Liver (tissue), 9 donors: ENCODE results near the gene BICDL1. TPM values are rescaled to one million over a fixed set of nuclear protein-coding genes. Genes with fewer than 3 reads are reported as not detected.

ENCODE experiments used
- DNase-seq: peaks from one replicate; pipeline ENCODE4 v3.0.0-alpha.2; 2017; ENCODE audit warnings: low spot score
- H3K27ac ChIP-seq, 2 donors: one replicate each; pipeline ENCODE4 v1.7.0; 2013; ENCODE audit warnings: inconsistent platforms in 2 of 2, low read length in 2 of 2, control low read depth in 1 of 2, low read depth in 1 of 2, mild to moderate bottlenecking in 1 of 2
- H3K27me3 ChIP-seq, 4 donors: one replicate each; pipeline versions ENCODE4 v1.6.1 to v1.7.0; 2013; ENCODE audit warnings: low read length in 3 of 4, inconsistent platforms in 1 of 4, mild to moderate bottlenecking in 1 of 4, moderate library complexity in 1 of 4; ENCODE audit not compliant: control insufficient read depth in 4 of 4, insufficient read depth in 4 of 4
- H3K36me3 ChIP-seq, 4 donors: one replicate each; pipeline versions ENCODE4 v1.6.1 to v1.7.0; 2013; ENCODE audit warnings: low read length in 3 of 4, mild to moderate bottlenecking in 3 of 4, low read depth in 1 of 4, moderate library complexity in 1 of 4; ENCODE audit not compliant: control insufficient read depth in 4 of 4, insufficient read depth in 3 of 4
- H3K4me1 ChIP-seq, 4 donors: one replicate each; pipeline versions ENCODE4 v1.6.1 to v1.7.0; 2013; ENCODE audit warnings: low read length in 3 of 4, mild to moderate bottlenecking in 3 of 4, moderate library complexity in 1 of 4; ENCODE audit not compliant: control insufficient read depth in 4 of 4, insufficient read depth in 4 of 4
- H3K4me3 ChIP-seq, 3 donors: one replicate each; pipeline versions ENCODE4 v1.6.1 to v1.7.0; 2013; ENCODE audit warnings: low read length in 3 of 3, control low read depth in 1 of 3, low read depth in 1 of 3, mild to moderate bottlenecking in 1 of 3
- H3K9ac ChIP-seq, 2 donors: one replicate each; pipeline ENCODE4 v1.7.0; 2013; ENCODE audit warnings: low read length in 2 of 2, mild to moderate bottlenecking in 2 of 2, moderate library complexity in 2 of 2, control low read depth in 1 of 2, low read depth in 1 of 2
- H3K9me3 ChIP-seq, 4 donors: one replicate each; pipeline versions ENCODE4 v1.6.1 to v1.7.0; 2013; ENCODE audit warnings: low read length in 3 of 4; ENCODE audit not compliant: control insufficient read depth in 4 of 4
- CTCF ChIP-seq: fragments of 150-350 bp; IDR thresholded peaks from 2 replicates; pipeline ENCODE4 v1.5.1; 2017; ENCODE audit warnings: improper control_type of control experiment, low read depth, low read length; ENCODE audit not compliant: missing input control
- EGR1 ChIP-seq, 2 donors: IDR thresholded peaks; 2 replicates each; pipeline ENCODE4 v1.6.1; 2016 to 2018; ENCODE audit warnings: antibody characterized with exemption in 2 of 2, low read depth in 2 of 2
- FOXA1 ChIP-seq: IDR thresholded peaks from 2 replicates; pipeline ENCODE4 v1.6.1; 2016; ENCODE audit warnings: antibody characterized with exemption
- GABPA ChIP-seq, 2 donors: IDR thresholded peaks in 1 of 2; conservative IDR thresholded peaks in 1 of 2; 2 replicates each; pipeline ENCODE4 v1.6.1; 2016; ENCODE audit warnings: antibody characterized with exemption in 2 of 2, mild to moderate bottlenecking in 1 of 2, moderate library complexity in 1 of 2
- NR2F2 ChIP-seq: IDR thresholded peaks from 2 replicates; pipeline ENCODE4 v1.6.1; 2016; ENCODE audit warnings: antibody characterized with exemption
- RAD21 ChIP-seq, 2 donors: IDR thresholded peaks; 2 replicates each; pipeline ENCODE4 v1.6.1; 2016; ENCODE audit warnings: antibody characterized with exemption in 2 of 2, mild to moderate bottlenecking in 2 of 2
- REST ChIP-seq: IDR thresholded peaks from 2 replicates; pipeline ENCODE4 v1.6.1; 2016; ENCODE audit warnings: antibody characterized with exemption, mild to moderate bottlenecking
- RXRA ChIP-seq, 2 donors: IDR thresholded peaks; 2 replicates each; pipeline ENCODE4 v1.6.1; 2017 to 2018; ENCODE audit warnings: antibody characterized with exemption in 2 of 2, mild to moderate bottlenecking in 1 of 2
- SP1 ChIP-seq: IDR thresholded peaks from 2 replicates; pipeline ENCODE4 v1.6.1; 2018; ENCODE audit warnings: antibody characterized with exemption, mild to moderate bottlenecking
- ZBTB33 ChIP-seq: IDR thresholded peaks from 2 replicates; pipeline ENCODE4 v1.6.1; 2016; ENCODE audit warnings: antibody characterized with exemption
- WGBS: extraction: QIAGEN DNeasy Blood & Tissue Kit; methylation state at CpG from one replicate; pipeline ENCODE4 v1.1.7; 2013; 5-methylcytosine and 5-hydroxymethylcytosine counted together
- polyA plus RNA-seq, 2 donors: library from polyadenylated mRNA; stranded (reverse) in 1 of 2; unstranded in 1 of 2; fragments of 200-250 nt in 1 of 2; fragments of >200 nt in 1 of 2; fragmentation: Nextera tagmentation in 1 of 2; extraction: Ambion mirVana in 1 of 2; gene quantifications; one replicate each; pipeline versions ENCODE4 v1.2.1 to v1.2.3, GENCODE V29; 2013 to 2015
- total RNA-seq, 2 donors: library from RNA; depleted of rRNA; stranded (reverse); fragments of >200 nt; gene quantifications; one replicate each; pipeline ENCODE4 v1.2.3, GENCODE V29; 2014
- TF ChIP-seq, protein P1 (sequence below): IDR thresholded peaks from 2 replicates; pipeline ENCODE4 v1.6.1; 2016; ENCODE audit warnings: antibody characterized with exemption
- donor health status: healthy.
- donor health status: healthy.
- donor health status: healthy.
- donor health status: healthy.
- donor health status: healthy.

Gene BICDL1
- total and polyA plus RNA-seq, 4 donors: 0.65 to 3.8 (median 2.3) TPM

DNA sequence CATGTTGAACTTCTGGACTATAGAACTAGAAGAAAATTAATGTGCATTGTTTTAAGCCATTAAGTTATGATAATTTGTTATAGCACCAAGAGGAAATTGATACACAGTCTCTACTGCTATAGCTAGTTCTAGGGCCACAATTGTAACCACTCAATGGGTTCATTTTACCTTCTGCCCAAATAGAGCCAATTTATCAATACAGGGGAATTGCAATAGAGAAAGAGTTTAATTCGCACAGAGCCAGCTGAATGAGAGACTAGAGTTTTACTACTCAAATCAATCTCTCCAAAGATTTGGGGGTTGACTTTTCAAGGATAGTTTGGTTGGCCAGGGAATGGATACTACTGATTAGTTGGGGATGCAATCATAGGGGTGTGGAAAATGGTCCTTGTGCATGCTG is 31.9 kb upstream of the BICDL1 start (continued):
- no peak for TF ChIP-seq NR2F2
- TF ChIP-seq, protein P1, sequence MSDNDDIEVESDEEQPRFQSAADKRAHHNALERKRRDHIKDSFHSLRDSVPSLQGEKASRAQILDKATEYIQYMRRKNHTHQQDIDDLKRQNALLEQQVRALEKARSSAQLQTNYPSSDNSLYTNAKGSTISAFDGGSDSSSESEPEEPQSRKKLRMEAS: no peak
- TF ChIP-seq ZBTB33: no peak
- no peak for TF ChIP-seq EGR1 (IDR thresholded peaks at IDR 0.05; ENCODE audit: low read depth in 2 of 2)
- no peak for TF ChIP-seq FOXA1

- no peak overlapping the region for H3K27ac ChIP-seq
- H3K9ac ChIP-seq: no peak overlapping the region
- no peaks in the 10 kb centered on the region for H3K36me3 ChIP-seq
- H3K4me1 ChIP-seq: no peaks in the 10 kb centered on the region
- no peak for DNase-seq
- no peak for TF ChIP-seq FOXA1
- TF ChIP-seq SP1: no peak
- no peak for TF ChIP-seq RXRA (IDR thresholded peaks at IDR 0.05)
- no peak for TF ChIP-seq EGR1 (IDR thresholded peaks at IDR 0.05; ENCODE audit: low read depth in 2 of 2)
- no peak for TF ChIP-seq GABPA (IDR thresholded peaks at IDR 0.05 in 1 of 2, conservative IDR thresholded peaks at IDR 0.05 in 1 of 2)
- TF ChIP-seq RAD21 (IDR thresholded peaks at IDR 0.05): no peak
- TF ChIP-seq ZBTB33: no peak
- TF ChIP-seq NR2F2: no peak
- TF ChIP-seq, protein P1: no peak
- no peak for TF ChIP-seq REST
- TF ChIP-seq CTCF: no peak
- WGBS: 82% methylated on average over 2 of the region's 2 CpGs
- H3K4me3 ChIP-seq: no peak overlapping the region
- peaks cover 0 to 2% (median 0%) of the 10 kb centered on the region in 4 donors for H3K27me3 ChIP-seq
- peaks cover 12 to 16% (median 16%) of the 10 kb centered on the region in 4 donors for H3K9me3 ChIP-seq
Observed at GRCh38 chr12:119959435-119959834, 29.6 kb upstream of the BICDL1 start.
